ENCODE data around the gene ACTMAP. TPM values are rescaled to one million over a fixed set of nuclear protein-coding genes. Genes with fewer than 3 reads are reported as not detected.

Gene ACTMAP
- total RNA-seq, 2 donors from 2014 or later: 3.0 to 4.2 TPM

GRCh38 chr19:40797963-40798682, 47.8 kb upstream of the ACTMAP start:
- H3K4me1 ChIP-seq: peaks cover 40% of the 10 kb centered on the region
- DNase-seq: peak; percentile 72 to 87 (median 78)
- H3K27ac ChIP-seq: peak overlapping the region; percentile 86 to 96 (median 91)
- intact Hi-C loops (cut with DNase I): no loop called here
- H3K9me3 ChIP-seq: no peaks in the 10 kb centered on the region
- H3K27me3 ChIP-seq: no peaks in the 10 kb centered on the region
- H3K4me3 ChIP-seq: peak overlapping the region in 1 of 2 donors; percentile 8
- no peaks in the 10 kb centered on the region for H3K36me3 ChIP-seq (replicated peaks in 1 of 2; ENCODE audit: insufficient read depth in 1 of 2, low read depth in 2 of 2)
- 7 to 8% methylated on average over 23 to 28 of the region's 28 CpGs for WGBS, 2 donors
- peak in 2 of 3 donors; percentile 48 to 51 for TF ChIP-seq POLR2A (IDR thresholded peaks at IDR 0.05)
- TF ChIP-seq, protein P1, sequence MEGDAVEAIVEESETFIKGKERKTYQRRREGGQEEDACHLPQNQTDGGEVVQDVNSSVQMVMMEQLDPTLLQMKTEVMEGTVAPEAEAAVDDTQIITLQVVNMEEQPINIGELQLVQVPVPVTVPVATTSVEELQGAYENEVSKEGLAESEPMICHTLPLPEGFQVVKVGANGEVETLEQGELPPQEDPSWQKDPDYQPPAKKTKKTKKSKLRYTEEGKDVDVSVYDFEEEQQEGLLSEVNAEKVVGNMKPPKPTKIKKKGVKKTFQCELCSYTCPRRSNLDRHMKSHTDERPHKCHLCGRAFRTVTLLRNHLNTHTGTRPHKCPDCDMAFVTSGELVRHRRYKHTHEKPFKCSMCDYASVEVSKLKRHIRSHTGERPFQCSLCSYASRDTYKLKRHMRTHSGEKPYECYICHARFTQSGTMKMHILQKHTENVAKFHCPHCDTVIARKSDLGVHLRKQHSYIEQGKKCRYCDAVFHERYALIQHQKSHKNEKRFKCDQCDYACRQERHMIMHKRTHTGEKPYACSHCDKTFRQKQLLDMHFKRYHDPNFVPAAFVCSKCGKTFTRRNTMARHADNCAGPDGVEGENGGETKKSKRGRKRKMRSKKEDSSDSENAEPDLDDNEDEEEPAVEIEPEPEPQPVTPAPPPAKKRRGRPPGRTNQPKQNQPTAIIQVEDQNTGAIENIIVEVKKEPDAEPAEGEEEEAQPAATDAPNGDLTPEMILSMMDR (IDR thresholded peaks at IDR 0.05): peak in 6 of 7 experiments; percentile 13 to 73 (median 52)
- peak; percentile 30 for ATAC-seq

DNA sequence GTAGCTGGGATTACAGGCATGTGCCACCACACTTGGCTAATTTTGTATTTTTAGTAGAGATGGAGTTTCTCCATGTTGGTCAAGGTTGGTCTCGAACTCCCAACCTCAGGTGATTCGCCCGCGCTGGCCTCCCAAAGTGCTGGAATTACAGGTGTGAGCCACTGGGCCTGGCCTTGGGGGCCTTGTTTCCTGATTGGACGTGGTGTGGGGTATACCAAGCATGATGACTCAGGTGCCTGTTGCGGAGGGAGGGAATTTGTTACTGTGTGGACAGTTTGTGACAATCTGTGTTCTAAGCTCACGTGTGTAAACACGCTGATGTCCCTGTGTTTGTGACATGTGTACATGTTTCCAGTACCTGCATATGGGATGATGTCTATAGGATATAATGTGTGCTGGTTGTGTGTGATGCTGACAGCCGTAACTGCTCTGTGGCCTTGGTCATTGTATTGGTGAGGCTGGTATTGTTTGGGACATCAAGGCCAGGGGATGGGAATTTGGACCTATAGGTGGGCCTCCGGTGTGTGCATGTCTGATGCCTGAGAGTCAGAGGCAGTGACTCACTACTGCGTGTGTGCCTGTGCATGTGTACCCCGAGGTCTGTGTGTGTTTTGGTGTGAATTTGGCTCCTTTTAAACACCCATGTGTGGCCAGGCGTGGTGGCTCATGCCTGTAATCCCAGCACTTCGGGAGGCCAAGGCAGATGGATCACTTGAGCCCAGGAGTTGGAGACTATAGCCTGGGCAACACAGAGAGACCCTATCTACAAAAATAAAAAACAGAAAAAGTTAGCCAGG, 47.1 kb upstream of the ACTMAP start:
- ATAC-seq: no peak
- intact Hi-C loops (cut with DNase I): no loop called here
- peak overlapping the region; percentile 86 to 96 (median 91) for H3K27ac ChIP-seq
- H3K9me3 ChIP-seq: no peaks in the 10 kb centered on the region
- DNase-seq: no peak
- WGBS, 2 donors: 90 to 94% methylated on average over 14 of the region's 14 CpGs
- no peak overlapping the region for H3K4me3 ChIP-seq
- H3K4me1 ChIP-seq: peaks cover 33% of the 10 kb centered on the region
- no peaks in the 10 kb centered on the region for H3K36me3 ChIP-seq (replicated peaks in 1 of 2; ENCODE audit: insufficient read depth in 1 of 2, low read depth in 2 of 2)
- TF ChIP-seq POLR2A (IDR thresholded peaks at IDR 0.05): no peak
- no peaks in the 10 kb centered on the region for H3K27me3 ChIP-seq

- Histone ChIP-seq H3K4me1 (no peaks in the 10 kb centered on the region), H3K27me3 (no peaks in the 10 kb centered on the region), H3K27ac (no peak overlapping the region), H3K36me3 (replicated peaks in 1 of 2; ENCODE audit: insufficient read depth in 1 of 2, low read depth in 2 of 2) (no peaks in the 10 kb centered on the region), H3K4me3 (no peak overlapping the region), H3K9me3 (no peaks in the 10 kb centered on the region)
- WGBS, 2 donors: 78 to 79% methylated on average over 3 of the region's 3 CpGs
- intact Hi-C loops (cut with DNase I): no loop called here
- no peak for DNase-seq
- no peak for ATAC-seq
- TF ChIP-seq, protein P1 (IDR thresholded peaks at IDR 0.05): no peak
- no peak for TF ChIP-seq POLR2A (IDR thresholded peaks at IDR 0.05)
Measured at GRCh38 chr19:40791996-40792395, 41.7 kb upstream of the ACTMAP start.

GRCh38 chr19:40791349-40791748, 41.1 kb upstream of the ACTMAP start:
- intact Hi-C loops (cut with DNase I): no loop called here
- Histone ChIP-seq H3K27me3 (no peaks in the 10 kb centered on the region), H3K4me1 (no peaks in the 10 kb centered on the region), H3K4me3 (no peak overlapping the region), H3K27ac (no peak overlapping the region), H3K36me3 (replicated peaks in 1 of 2; ENCODE audit: insufficient read depth in 1 of 2, low read depth in 2 of 2) (no peaks in the 10 kb centered on the region), H3K9me3 (no peaks in the 10 kb centered on the region)
- ATAC-seq: no peak
- TF ChIP-seq, protein P1 (IDR thresholded peaks at IDR 0.05): no peak
- TF ChIP-seq POLR2A (IDR thresholded peaks at IDR 0.05): no peak
- no peak for DNase-seq
- 85 to 94% methylated on average over 7 of the region's 7 CpGs for WGBS, 2 donors

Measured in body of pancreas (tissue), 4 donors.